GM23338 (cell line): ENCODE measurements around the gene RNF145. TPM values are rescaled to one million over a fixed set of nuclear protein-coding genes. Genes with fewer than 3 reads are reported as not detected.

Experiments used
- ATAC-seq: fragments of 200-7000 bp; cut with Tn5 transposase; 3 replicates; pipeline ENCODE4 v1.9.1; 2020
- DNase-seq: peaks from one replicate; pipeline ENCODE4 v3.0.0-alpha.2; 2015; ENCODE audit warnings: low spot score
- H2AFZ ChIP-seq: fragments of 200-600 bp; sonication (generic); 2 replicates; pipeline ENCODE4 v1.8.0; 2016; ENCODE audit warnings: antibody characterized with exemption, mild to moderate bottlenecking, moderate library complexity
- H3F3A ChIP-seq: fragments of 200-600 bp; sonication (generic); replicated peaks from 2 replicates; pipeline ENCODE4 v1.8.0; 2017; ENCODE audit warnings: antibody characterized with exemption, mixed run types, low read depth
- H3K27ac ChIP-seq: fragments of 200-600 bp; sonication (generic); 2 replicates; pipeline ENCODE4 v1.6.1; 2016; ENCODE audit warnings: low read depth
- H3K27me3 ChIP-seq: fragments of 200-600 bp; sonication (generic); 2 replicates; pipeline ENCODE4 v1.8.0; 2016; ENCODE audit warnings: mild to moderate bottlenecking, mixed run types, moderate library complexity; ENCODE audit not compliant: insufficient read depth
- H3K36me3 ChIP-seq: fragments of 200-600 bp; sonication (generic); 2 replicates; pipeline ENCODE4 v1.8.0; 2016; ENCODE audit warnings: mild to moderate bottlenecking; ENCODE audit not compliant: insufficient read depth
- H3K4me1 ChIP-seq: fragments of 200-600 bp; sonication (generic); 2 replicates; pipeline ENCODE4 v1.8.0; 2016; ENCODE audit warnings: mild to moderate bottlenecking, moderate library complexity; ENCODE audit not compliant: insufficient read depth
- H3K4me2 ChIP-seq: fragments of 200-600 bp; sonication (generic); 2 replicates; pipeline ENCODE4 v1.7.1; 2017; ENCODE audit warnings: mixed run types
- H3K4me3 ChIP-seq: fragments of 200-600 bp; sonication (generic); 2 replicates; pipeline ENCODE4 v1.6.1; 2016; ENCODE audit warnings: mixed run types
- H3K79me2 ChIP-seq: fragments of 200-600 bp; sonication (generic); replicated peaks from 2 replicates; pipeline ENCODE4 v1.8.0; 2017; ENCODE audit warnings: mild to moderate bottlenecking; ENCODE audit not compliant: insufficient read depth
- H3K9me2 ChIP-seq: fragments of 200-600 bp; sonication (generic); 2 replicates; pipeline ENCODE4 v1.8.0; 2017; ENCODE audit not compliant: insufficient read depth
- H4K20me1 ChIP-seq: fragments of 200-600 bp; sonication (generic); replicated peaks from 2 replicates; pipeline ENCODE4 v1.8.0; 2017; ENCODE audit warnings: mild to moderate bottlenecking; ENCODE audit not compliant: insufficient read depth
- H3K27ac Mint-ChIP-seq: 2 replicates; pipeline ENCODE4 v1.8.0; 2020; ENCODE audit warnings: inconsistent platforms, mild to moderate bottlenecking, moderate library complexity, mixed read lengths
- H3K27me3 Mint-ChIP-seq: 3 replicates; pipeline ENCODE4 v1.8.0; 2022; ENCODE audit warnings: low read depth, mild to moderate bottlenecking, moderate library complexity, mixed read lengths, inconsistent platforms; ENCODE audit not compliant: insufficient read depth, poor library complexity
- H3K36me3 Mint-ChIP-seq: 3 replicates; pipeline ENCODE4 v1.8.0; 2021; ENCODE audit warnings: low read depth, mild to moderate bottlenecking, inconsistent platforms, moderate library complexity, mixed read lengths
- H3K4me1 Mint-ChIP-seq: 3 replicates; pipeline ENCODE4 v1.8.0; 2020; ENCODE audit warnings: mild to moderate bottlenecking, inconsistent platforms, mixed read lengths
- H3K4me3 Mint-ChIP-seq: 3 replicates; pipeline ENCODE4 v1.8.0; 2021; ENCODE audit warnings: moderate library complexity, mild to moderate bottlenecking, inconsistent platforms, mixed read lengths
- H3K9me3 Mint-ChIP-seq: 3 replicates; pipeline ENCODE4 v1.8.0; 2020; ENCODE audit warnings: moderate library complexity, mild to moderate bottlenecking, inconsistent platforms, mixed read lengths
- CREB1 ChIP-seq: fragments of 250-450 bp; sonication (Bioruptor Pico); IDR thresholded peaks from 2 replicates; pipeline ENCODE4 v1.5.0; 2020; ENCODE audit warnings: low read depth, mild to moderate bottlenecking, moderate library complexity
- EZH2 ChIP-seq: fragments of 200-600 bp; sonication (generic); IDR thresholded peaks from one replicate; pipeline ENCODE4 v1.8.0; 2017; ENCODE audit warnings: antibody characterized with exemption, mild to moderate bottlenecking, low read depth; ENCODE audit not compliant: unreplicated experiment
- NANOG ChIP-seq: IDR thresholded peaks from 2 replicates; pipeline ENCODE4 v1.6.1; 2016; ENCODE audit warnings: antibody characterized with exemption, borderline replicate concordance
- POLR2AphosphoS5 ChIP-seq: IDR thresholded peaks from 2 replicates; pipeline ENCODE4 v1.6.1; 2016; ENCODE audit warnings: antibody characterized with exemption, low read depth
- ZNF331 ChIP-seq: fragments of 250-450 bp; sonication (Bioruptor Pico); IDR thresholded peaks from 2 replicates; pipeline ENCODE4 v1.5.0; 2020; ENCODE audit warnings: low read depth, mild to moderate bottlenecking, moderate library complexity
- long read RNA-seq: library from polyadenylated mRNA; unstranded; transcript quantifications from one replicate; pipeline ENCODE4 v2.0.0, GENCODE V29; 2020; ENCODE audit not compliant: unreplicated experiment
- polyA plus RNA-seq: library from polyadenylated mRNA; unstranded; fragments of >200 nt; fragmentation: Nextera tagmentation; extraction: Ambion mirVana; gene quantifications from 2 replicates; pipeline ENCODE4 v1.2.1, GENCODE V29; 2016
- total RNA-seq: library from RNA; depleted of rRNA; stranded (reverse); fragments of >200 nt; shearing (Covaris generic); gene quantifications from 2 replicates; pipeline ENCODE4 v1.2.3, GENCODE V29; 2014; rRNA removed
- TF ChIP-seq, protein P1 (sequence below): fragments of 250-450 bp; sonication (Bioruptor Pico); IDR thresholded peaks from 2 replicates; pipeline ENCODE4 v1.5.0; 2020; ENCODE audit warnings: mild to moderate bottlenecking, moderate library complexity
- TF ChIP-seq, protein P2 (sequence below): IDR thresholded peaks from one replicate; pipeline ENCODE4 v1.6.1; 2018; ENCODE audit warnings: antibody characterized with exemption; ENCODE audit not compliant: unreplicated experiment

Gene RNF145, protein sequence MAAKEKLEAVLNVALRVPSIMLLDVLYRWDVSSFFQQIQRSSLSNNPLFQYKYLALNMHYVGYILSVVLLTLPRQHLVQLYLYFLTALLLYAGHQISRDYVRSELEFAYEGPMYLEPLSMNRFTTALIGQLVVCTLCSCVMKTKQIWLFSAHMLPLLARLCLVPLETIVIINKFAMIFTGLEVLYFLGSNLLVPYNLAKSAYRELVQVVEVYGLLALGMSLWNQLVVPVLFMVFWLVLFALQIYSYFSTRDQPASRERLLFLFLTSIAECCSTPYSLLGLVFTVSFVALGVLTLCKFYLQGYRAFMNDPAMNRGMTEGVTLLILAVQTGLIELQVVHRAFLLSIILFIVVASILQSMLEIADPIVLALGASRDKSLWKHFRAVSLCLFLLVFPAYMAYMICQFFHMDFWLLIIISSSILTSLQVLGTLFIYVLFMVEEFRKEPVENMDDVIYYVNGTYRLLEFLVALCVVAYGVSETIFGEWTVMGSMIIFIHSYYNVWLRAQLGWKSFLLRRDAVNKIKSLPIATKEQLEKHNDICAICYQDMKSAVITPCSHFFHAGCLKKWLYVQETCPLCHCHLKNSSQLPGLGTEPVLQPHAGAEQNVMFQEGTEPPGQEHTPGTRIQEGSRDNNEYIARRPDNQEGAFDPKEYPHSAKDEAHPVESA
- 37.1 and 43.5 TPM in 2 replicates for total RNA-seq
- polyA plus RNA-seq: 15.6 and 16.4 TPM in 2 replicates
- long read RNA-seq, partial matches to known transcripts: 2 of 31 reads
- long read RNA-seq, other reads (novel, unspliced or antisense): 27 of 31 reads

DNA sequence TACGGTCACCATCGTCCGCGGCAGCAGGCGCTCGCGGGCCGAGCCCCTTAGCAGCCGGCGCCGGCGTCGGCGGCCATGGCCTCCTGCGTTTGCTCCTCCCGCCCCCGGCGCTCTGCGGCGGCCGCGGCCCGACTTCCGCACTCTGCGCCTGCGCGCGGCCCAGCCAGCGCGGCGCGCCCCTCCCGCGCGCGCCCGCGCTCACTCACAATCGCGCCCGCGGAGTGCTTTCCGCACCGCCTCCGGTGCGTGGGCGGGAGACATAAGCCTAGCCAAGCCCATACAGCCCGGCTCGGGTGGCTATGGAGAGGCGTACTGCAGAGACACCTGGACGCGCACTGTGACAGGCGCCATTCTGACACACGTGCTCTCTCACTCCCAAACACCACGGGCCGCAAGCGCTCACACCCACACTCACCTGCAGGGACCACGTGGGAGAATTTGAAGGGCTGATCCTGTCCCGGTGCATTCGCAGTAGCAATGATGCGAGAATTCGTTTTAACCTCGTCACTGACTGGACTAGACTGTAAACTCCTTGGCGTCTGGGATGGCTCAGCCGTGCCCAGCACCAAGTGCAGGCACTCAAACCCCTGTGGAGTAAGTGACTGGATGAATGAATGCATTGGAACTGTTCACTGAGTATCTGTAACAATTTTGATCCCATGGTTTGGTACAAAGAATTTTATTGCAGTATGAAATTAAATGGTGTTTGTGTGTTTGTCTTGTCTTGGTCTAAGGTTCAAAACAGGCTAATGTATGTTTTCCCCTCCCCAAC is at the start of gene RNF145:
Gene RNF145 (minus strand): TSS at position 116 of the 772 bp plus-strand sequence. CDS start 5,936 bp downstream, outside the sequence.
- Mint-ChIP-seq H3K36me3 (no peaks in the 10 kb centered on the region), H3K4me1 (peaks cover 41% of the 10 kb centered on the region), H3K9me3 (peaks cover 3% of the 10 kb centered on the region; the same call in 1 of the 3 replicates), H3K27ac (peak within 1 kb of the TSS; percentile 92), H3K27me3 (peaks cover 6% of the 10 kb centered on the region), H3K4me3 (peak within 1 kb of the TSS; percentile 94)
- Histone ChIP-seq H3K36me3 (no peaks in the 10 kb centered on the region), H3K27ac (no peak within 1 kb of the TSS), H3K4me1 (peaks cover 37% of the 10 kb centered on the region), H4K20me1 (peaks cover 8% of the 10 kb centered on the region; the same call in 1 of the 2 replicates), H3F3A (no peaks in the 10 kb centered on the region), H3K79me2 (peaks cover 40% of the 10 kb centered on the region), H3K4me2 (peak within 1 kb of the TSS; percentile 97), H3K9me2 (no peaks in the 10 kb centered on the region), H3K27me3 (peaks cover 35% of the 10 kb centered on the region), H2AFZ (peak within 1 kb of the TSS; percentile 86), H3K4me3 (peak within 1 kb of the TSS; percentile 91)
- DNase-seq (peak; percentile 67), ATAC-seq (peak; percentile 41)
- TF ChIP-seq NANOG (no peak), CREB1 (CRISPR knock-in tag) (0 out of 2 replicates have a peak, but pooled peaks have one; percentile 5), EZH2 (peak; percentile 30), ZNF331 (no peak), POLR2AphosphoS5 (no peak)

DNA sequence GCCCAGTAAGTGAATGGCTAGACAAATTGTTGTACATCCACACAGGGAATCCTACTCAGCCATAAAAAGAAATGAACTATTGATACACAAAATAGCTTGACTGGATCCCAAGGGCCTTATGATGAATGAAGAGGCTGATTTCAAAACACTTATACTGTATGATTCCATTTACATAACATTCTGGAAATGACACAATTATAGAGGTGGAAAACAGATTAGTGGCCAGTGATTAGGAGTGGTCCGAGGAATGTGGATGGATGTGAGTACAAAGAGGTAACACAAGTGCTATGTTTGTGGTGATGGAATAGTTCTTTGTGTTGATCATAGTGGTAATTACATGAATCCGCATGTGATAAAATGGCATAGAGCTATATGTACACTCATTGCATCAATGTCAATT is 49.0 kb upstream of the RNF145 start:
- Histone ChIP-seq H3K9me2 (no peaks in the 10 kb centered on the region), H3F3A (no peaks in the 10 kb centered on the region), H3K79me2 (no peaks in the 10 kb centered on the region), H3K4me3 (no peak overlapping the region), H2AFZ (no peak overlapping the region), H3K36me3 (no peaks in the 10 kb centered on the region), H3K4me2 (no peak overlapping the region), H4K20me1 (no peaks in the 10 kb centered on the region), H3K4me1 (no peaks in the 10 kb centered on the region), H3K27me3 (peaks cover 4% of the 10 kb centered on the region; the same call in 1 of the 2 replicates), H3K27ac (no peak overlapping the region)
- ATAC-seq (no peak), DNase-seq (no peak)
- Mint-ChIP-seq H3K27me3 (peaks cover 2% of the 10 kb centered on the region), H3K4me1 (no peaks in the 10 kb centered on the region; the same call in 2 of the 3 replicates), H3K9me3 (peaks cover 3% of the 10 kb centered on the region; the same call in 2 of the 3 replicates), H3K27ac (no peak overlapping the region), H3K36me3 (no peaks in the 10 kb centered on the region), H3K4me3 (no peak overlapping the region)
- no peak for TF ChIP-seq EZH2
- TF ChIP-seq, protein P1, sequence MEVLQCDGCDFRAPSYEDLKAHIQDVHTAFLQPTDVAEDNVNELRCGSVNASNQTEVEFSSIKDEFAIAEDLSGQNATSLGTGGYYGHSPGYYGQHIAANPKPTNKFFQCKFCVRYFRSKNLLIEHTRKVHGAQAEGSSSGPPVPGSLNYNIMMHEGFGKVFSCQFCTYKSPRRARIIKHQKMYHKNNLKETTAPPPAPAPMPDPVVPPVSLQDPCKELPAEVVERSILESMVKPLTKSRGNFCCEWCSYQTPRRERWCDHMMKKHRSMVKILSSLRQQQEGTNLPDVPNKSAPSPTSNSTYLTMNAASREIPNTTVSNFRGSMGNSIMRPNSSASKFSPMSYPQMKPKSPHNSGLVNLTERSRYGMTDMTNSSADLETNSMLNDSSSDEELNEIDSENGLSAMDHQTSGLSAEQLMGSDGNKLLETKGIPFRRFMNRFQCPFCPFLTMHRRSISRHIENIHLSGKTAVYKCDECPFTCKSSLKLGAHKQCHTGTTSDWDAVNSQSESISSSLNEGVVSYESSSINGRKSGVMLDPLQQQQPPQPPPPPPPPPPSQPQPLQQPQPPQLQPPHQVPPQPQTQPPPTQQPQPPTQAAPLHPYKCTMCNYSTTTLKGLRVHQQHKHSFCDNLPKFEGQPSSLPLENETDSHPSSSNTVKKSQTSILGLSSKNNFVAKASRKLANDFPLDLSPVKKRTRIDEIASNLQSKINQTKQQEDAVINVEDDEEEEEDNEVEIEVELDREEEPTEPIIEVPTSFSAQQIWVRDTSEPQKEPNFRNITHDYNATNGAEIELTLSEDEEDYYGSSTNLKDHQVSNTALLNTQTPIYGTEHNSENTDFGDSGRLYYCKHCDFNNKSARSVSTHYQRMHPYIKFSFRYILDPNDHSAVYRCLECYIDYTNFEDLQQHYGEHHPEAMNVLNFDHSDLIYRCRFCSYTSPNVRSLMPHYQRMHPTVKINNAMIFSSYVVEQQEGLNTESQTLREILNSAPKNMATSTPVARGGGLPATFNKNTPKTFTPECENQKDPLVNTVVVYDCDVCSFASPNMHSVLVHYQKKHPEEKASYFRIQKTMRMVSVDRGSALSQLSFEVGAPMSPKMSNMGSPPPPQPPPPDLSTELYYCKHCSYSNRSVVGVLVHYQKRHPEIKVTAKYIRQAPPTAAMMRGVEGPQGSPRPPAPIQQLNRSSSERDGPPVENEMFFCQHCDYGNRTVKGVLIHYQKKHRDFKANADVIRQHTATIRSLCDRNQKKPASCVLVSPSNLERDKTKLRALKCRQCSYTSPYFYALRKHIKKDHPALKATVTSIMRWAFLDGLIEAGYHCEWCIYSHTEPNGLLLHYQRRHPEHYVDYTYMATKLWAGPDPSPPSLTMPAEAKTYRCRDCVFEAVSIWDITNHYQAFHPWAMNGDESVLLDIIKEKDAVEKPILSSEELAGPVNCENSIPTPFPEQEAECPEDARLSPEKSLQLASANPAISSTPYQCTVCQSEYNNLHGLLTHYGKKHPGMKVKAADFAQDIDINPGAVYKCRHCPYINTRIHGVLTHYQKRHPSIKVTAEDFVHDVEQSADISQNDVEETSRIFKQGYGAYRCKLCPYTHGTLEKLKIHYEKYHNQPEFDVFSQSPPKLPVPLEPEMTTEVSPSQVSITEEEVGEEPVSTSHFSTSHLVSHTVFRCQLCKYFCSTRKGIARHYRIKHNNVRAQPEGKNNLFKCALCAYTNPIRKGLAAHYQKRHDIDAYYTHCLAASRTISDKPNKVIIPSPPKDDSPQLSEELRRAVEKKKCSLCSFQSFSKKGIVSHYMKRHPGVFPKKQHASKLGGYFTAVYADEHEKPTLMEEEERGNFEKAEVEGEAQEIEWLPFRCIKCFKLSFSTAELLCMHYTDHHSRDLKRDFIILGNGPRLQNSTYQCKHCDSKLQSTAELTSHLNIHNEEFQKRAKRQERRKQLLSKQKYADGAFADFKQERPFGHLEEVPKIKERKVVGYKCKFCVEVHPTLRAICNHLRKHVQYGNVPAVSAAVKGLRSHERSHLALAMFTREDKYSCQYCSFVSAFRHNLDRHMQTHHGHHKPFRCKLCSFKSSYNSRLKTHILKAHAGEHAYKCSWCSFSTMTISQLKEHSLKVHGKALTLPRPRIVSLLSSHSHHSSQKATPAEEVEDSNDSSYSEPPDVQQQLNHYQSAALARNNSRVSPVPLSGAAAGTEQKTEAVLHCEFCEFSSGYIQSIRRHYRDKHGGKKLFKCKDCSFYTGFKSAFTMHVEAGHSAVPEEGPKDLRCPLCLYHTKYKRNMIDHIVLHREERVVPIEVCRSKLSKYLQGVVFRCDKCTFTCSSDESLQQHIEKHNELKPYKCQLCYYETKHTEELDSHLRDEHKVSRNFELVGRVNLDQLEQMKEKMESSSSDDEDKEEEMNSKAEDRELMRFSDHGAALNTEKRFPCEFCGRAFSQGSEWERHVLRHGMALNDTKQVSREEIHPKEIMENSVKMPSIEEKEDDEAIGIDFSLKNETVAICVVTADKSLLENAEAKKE (CRISPR knock-in tag): no peak
- no peak for TF ChIP-seq CREB1 (CRISPR knock-in tag)
- TF ChIP-seq ZNF331: no peak
- TF ChIP-seq, protein P2, sequence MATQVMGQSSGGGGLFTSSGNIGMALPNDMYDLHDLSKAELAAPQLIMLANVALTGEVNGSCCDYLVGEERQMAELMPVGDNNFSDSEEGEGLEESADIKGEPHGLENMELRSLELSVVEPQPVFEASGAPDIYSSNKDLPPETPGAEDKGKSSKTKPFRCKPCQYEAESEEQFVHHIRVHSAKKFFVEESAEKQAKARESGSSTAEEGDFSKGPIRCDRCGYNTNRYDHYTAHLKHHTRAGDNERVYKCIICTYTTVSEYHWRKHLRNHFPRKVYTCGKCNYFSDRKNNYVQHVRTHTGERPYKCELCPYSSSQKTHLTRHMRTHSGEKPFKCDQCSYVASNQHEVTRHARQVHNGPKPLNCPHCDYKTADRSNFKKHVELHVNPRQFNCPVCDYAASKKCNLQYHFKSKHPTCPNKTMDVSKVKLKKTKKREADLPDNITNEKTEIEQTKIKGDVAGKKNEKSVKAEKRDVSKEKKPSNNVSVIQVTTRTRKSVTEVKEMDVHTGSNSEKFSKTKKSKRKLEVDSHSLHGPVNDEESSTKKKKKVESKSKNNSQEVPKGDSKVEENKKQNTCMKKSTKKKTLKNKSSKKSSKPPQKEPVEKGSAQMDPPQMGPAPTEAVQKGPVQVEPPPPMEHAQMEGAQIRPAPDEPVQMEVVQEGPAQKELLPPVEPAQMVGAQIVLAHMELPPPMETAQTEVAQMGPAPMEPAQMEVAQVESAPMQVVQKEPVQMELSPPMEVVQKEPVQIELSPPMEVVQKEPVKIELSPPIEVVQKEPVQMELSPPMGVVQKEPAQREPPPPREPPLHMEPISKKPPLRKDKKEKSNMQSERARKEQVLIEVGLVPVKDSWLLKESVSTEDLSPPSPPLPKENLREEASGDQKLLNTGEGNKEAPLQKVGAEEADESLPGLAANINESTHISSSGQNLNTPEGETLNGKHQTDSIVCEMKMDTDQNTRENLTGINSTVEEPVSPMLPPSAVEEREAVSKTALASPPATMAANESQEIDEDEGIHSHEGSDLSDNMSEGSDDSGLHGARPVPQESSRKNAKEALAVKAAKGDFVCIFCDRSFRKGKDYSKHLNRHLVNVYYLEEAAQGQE: no peak
